Endothelial cell of umbilical vein (primary cell): ENCODE results near the gene COPS7A. TPM values are rescaled to one million over a fixed set of nuclear protein-coding genes. Genes with fewer than 3 reads are reported as not detected.
A peak's percentile ranks its signal among the peaks of the same experiment; 100 is the strongest.

Source experiments
- BruUV-seq: library from RNA; stranded (reverse); fragments of 400-500 nt; replicated peaks from 2 replicates; lab custom pipeline; 2021; lab: Mats Ljungman, UMichigan
- CTCF ChIA-PET: fragments of 300-600, 350-600 bp; sonication (Branson Sonifier 250); formaldehyde crosslinking; loops from one replicate; lab custom pipeline; 2021; ENCODE audit warnings: antibody characterized with exemption, inconsistent platforms; lab: Charles Lee
- POLR2A ChIA-PET: fragments of 300-600, 350-600 bp; sonication (Branson Sonifier 250); formaldehyde crosslinking; loops from one replicate; lab custom pipeline; 2021; ENCODE audit warnings: antibody characterized with exemption, inconsistent platforms; lab: Charles Lee
- DNase-seq: peaks from one replicate; pipeline ENCODE4 v3.0.0-alpha.2; 2011; ENCODE audit warnings: low read depth, low spot score
- FAIRE-seq: peaks from 2 replicates; lab custom pipeline; 2011; peaks lifted over from hg19 to GRCh38; lab: Jason Lieb, UNC
- H2AFZ ChIP-seq: 2 replicates; pipeline ENCODE4 v1.6.0; 2012; ENCODE audit warnings: low read depth, low read length, control low read depth, inconsistent platforms
- H3K27ac ChIP-seq: 2 replicates; pipeline ENCODE4 v1.5.1; 2011; ENCODE audit warnings: low read depth, mild to moderate bottlenecking, control low read depth, low read length, moderate library complexity; ENCODE audit not compliant: insufficient read depth
- H3K27me3 ChIP-seq, 2 experiments: 2 replicates each; pipeline versions ENCODE4 v1.6.0 to v1.6.1; 2011; ENCODE audit warnings: low read length in 2 of 2, mixed read lengths in 1 of 2; ENCODE audit not compliant: control insufficient read depth in 2 of 2, insufficient read depth in 2 of 2
- H3K36me3 ChIP-seq, 2 experiments: 2 replicates in 1 of 2; 3 replicates in 1 of 2; pipeline ENCODE4 v1.5.1; 2011; ENCODE audit warnings: low read length in 2 of 2, mild to moderate bottlenecking in 1 of 2, moderate library complexity in 1 of 2; ENCODE audit not compliant: control insufficient read depth in 2 of 2, insufficient read depth in 2 of 2; ENCODE audit errors: extremely low read depth in 1 of 2
- H3K4me1 ChIP-seq: 3 replicates; pipeline ENCODE4 v1.5.1; 2011; ENCODE audit warnings: mild to moderate bottlenecking, low read length; ENCODE audit not compliant: control insufficient read depth, insufficient read depth; ENCODE audit errors: extremely low read depth
- H3K4me2 ChIP-seq: 2 replicates; pipeline ENCODE4 v1.6.1; 2011; ENCODE audit warnings: low read length, control low read depth, mixed read lengths; ENCODE audit not compliant: insufficient read depth
- H3K4me3 ChIP-seq, 3 experiments: fragments of 200-600 bp in 1 of 3; sonication (generic), shearing (Covaris generic) in 1 of 3; replicated peaks in 1 of 3; 2 replicates each; pipeline ENCODE4 v1.5.1; 2011 to 2016; ENCODE audit warnings: control low read depth in 3 of 3, low read length in 3 of 3, mild to moderate bottlenecking in 2 of 3, inconsistent platforms in 1 of 3, low read depth in 1 of 3, moderate library complexity in 1 of 3; ENCODE audit not compliant: insufficient read depth in 1 of 3
- H3K79me2 ChIP-seq: 2 replicates; pipeline ENCODE4 v1.6.0; 2012; ENCODE audit warnings: low read length, inconsistent platforms; ENCODE audit not compliant: control insufficient read depth, insufficient read depth
- H3K9ac ChIP-seq: replicated peaks from 2 replicates; pipeline ENCODE3; 2011; ENCODE audit warnings: low read length, control low read depth; ENCODE audit not compliant: insufficient read depth; ENCODE audit errors: extremely low read depth
- H3K9me1 ChIP-seq: replicated peaks from 3 replicates; pipeline ENCODE4 v1.6.0; 2011; ENCODE audit warnings: mild to moderate bottlenecking, low read length; ENCODE audit not compliant: control insufficient read depth, insufficient read depth; ENCODE audit errors: extremely low read depth
- H3K9me3 ChIP-seq: replicated peaks from 2 replicates; pipeline ENCODE4 v1.5.1; 2012; ENCODE audit warnings: low read length, inconsistent platforms; ENCODE audit not compliant: control insufficient read depth, insufficient read depth
- H4K20me1 ChIP-seq: replicated peaks from 2 replicates; pipeline ENCODE3; 2011; ENCODE audit warnings: mild to moderate bottlenecking, low read length; ENCODE audit not compliant: control insufficient read depth, insufficient read depth; ENCODE audit errors: extremely low read depth
- CTCF ChIP-seq, 2 donors: IDR thresholded peaks; 1 replicate in 1 of 2; 2 replicates in 1 of 2; pipeline ENCODE4 v1.5.1; 2011; ENCODE audit warnings: low read length in 2 of 2, mild to moderate bottlenecking in 2 of 2, moderate library complexity in 2 of 2, control low read depth in 1 of 2, inconsistent platforms in 1 of 2, low read depth in 1 of 2; ENCODE audit not compliant: insufficient read depth in 1 of 2; ENCODE audit errors: extremely low read depth in 1 of 2
- JUN ChIP-seq: IDR thresholded peaks from 2 replicates; pipeline ENCODE4 v1.6.1; 2011; ENCODE audit warnings: borderline replicate concordance, low read depth; ENCODE audit not compliant: insufficient read length, insufficient read depth
- POLR2A ChIP-seq: IDR thresholded peaks from 2 replicates; pipeline ENCODE4 v1.6.1; 2012; ENCODE audit warnings: low read depth, mild to moderate bottlenecking, control low read depth, low read length
- POLR2AphosphoS5 ChIP-seq: IDR thresholded peaks from 2 replicates; pipeline ENCODE4 v1.6.1; 2012; ENCODE audit warnings: low read depth, mild to moderate bottlenecking, control low read depth, low read length, moderate library complexity; ENCODE audit not compliant: insufficient read depth
- dilution Hi-C: fragments of 300-500 bp; cut with MboI; formaldehyde crosslinking; loops from one replicate; pipeline ENCODE4 v1.15.0; 2019; ENCODE audit warnings: low sequenced_read_pairs; ENCODE audit not compliant: extremely low pct_ligation_motif_present
- intact Hi-C: fragments of 100-400 bp; cut with micrococcal nuclease; formaldehyde crosslinking; loops from one replicate; pipeline ENCODE4 v1.10.0; 2022
- polyA plus RNA-seq, 4 experiments: library from polyadenylated mRNA; depleted of rRNA in 3 of 4; stranded (reverse) in 3 of 4; unstranded in 1 of 4; fragments of >200 nt; gene quantifications; 2 replicates each; pipeline versions ENCODE4 v1.2.1 to v1.2.3, GENCODE V29; 2011 to 2012; ENCODE audit warnings: missing spikeins in 1 of 4
- total RNA-seq: library from RNA; stranded (reverse); gene quantifications from 2 replicates; pipeline ENCODE4 v1.2.3, GENCODE V29; 2021

Gene COPS7A
- total and polyA plus RNA-seq, 2 donors (not counting 3 experiments of a cell fraction or from before 2014, with no cell fraction given): 41.1 to 104 TPM

- Histone ChIP-seq H3K4me1 (peaks cover 10% of the 10 kb centered on the region), H3K9me1 (no peaks in the 10 kb centered on the region), H3K27ac (peak within 1 kb of the TSS; percentile 98), H3K36me3 (peaks cover 16 to 26% of the 10 kb centered on the region in 2 experiments), H3K9ac (peak within 1 kb of the TSS; percentile 96), H4K20me1 (no peaks in the 10 kb centered on the region), H3K4me3 (peak within 1 kb of the TSS; percentile 52 to 76 (median 72)), H3K4me2 (peak within 1 kb of the TSS; percentile 55), H3K27me3 (no peaks in the 10 kb centered on the region), H2AFZ (peak within 1 kb of the TSS; percentile 87), H3K79me2 (peaks cover 16% of the 10 kb centered on the region), H3K9me3 (no peaks in the 10 kb centered on the region)
- TF ChIP-seq POLR2AphosphoS5 (peak; percentile 64), CTCF (IDR thresholded peaks at IDR 0.05; ENCODE audit: extremely low read depth in 1 of 2, insufficient read depth in 1 of 2, low read depth in 1 of 2, low read length in 2 of 2) (peak in 1 of 2 donors; percentile 98), POLR2A (peak; percentile 62), JUN (no peak)
- DNase-seq (peak; percentile 99), FAIRE-seq (peak; percentile 100)
- intact Hi-C loops: loop anchor here (1.0 kb wide), 8 partner anchors 11 to 119 kb away; partner anchors contain the start of genes CDCA3, COPS7A and ZNF384
- POLR2A ChIA-PET: interaction anchor here (0.5 to 3.1 kb wide), 15 partner anchors 10 to 328 kb away, joined by 3 to 43 read pairs (median 4); partner anchors contain the start of genes COPS7A, GPR162, PTMS and SPSB2
- BruUV-seq: TSS peak; percentile 63
- dilution Hi-C loops: no loop called here
- CTCF ChIA-PET: interaction anchor here (0.5 to 6.1 kb wide), 31 partner anchors 10 to 157 kb away, joined by 3 to 234 read pairs (median 9); partner anchors contain the start of genes CD4, CDCA3, COPS7A and GPR162
Observed at GRCh38 chr12:6752921-6753771, 29.3 kb downstream of the COPS7A start, which contains the start of gene MLF2. TSS of gene MLF2 (minus strand) at chr12:6753141. CDS start at chr12:6752334, 807 bp downstream.
